Left renal cortex interstitium (tissue), 4 donors: ENCODE data around the gene PGGHG. TPM values are rescaled to one million over a fixed set of nuclear protein-coding genes. Genes with fewer than 3 reads are reported as not detected.
"Not testable (repeated sequence)": the region's sequence is repeated elsewhere in the genome, so short reads cannot be mapped to it uniquely, and the experiment has no call there.

Experiments
- DNase-seq, 4 donors: peaks; one replicate each; pipeline ENCODE4 v3.0.0-alpha.2; 2013; ENCODE audit warnings: low read depth in 4 of 4, low spot score in 2 of 4, missing footprints in 1 of 4
- polyA plus RNA-seq, 4 donors: library from polyadenylated mRNA; unstranded; fragments of 120-200 nt; gene quantifications; one replicate each; pipeline ENCODE4 v1.2.1, GENCODE V29; 2013; ENCODE audit not compliant: insufficient read length in 4 of 4

Gene PGGHG
- polyA plus RNA-seq, 4 donors = 11.1 to 25.5 (median 23.5) TPM

DNA sequence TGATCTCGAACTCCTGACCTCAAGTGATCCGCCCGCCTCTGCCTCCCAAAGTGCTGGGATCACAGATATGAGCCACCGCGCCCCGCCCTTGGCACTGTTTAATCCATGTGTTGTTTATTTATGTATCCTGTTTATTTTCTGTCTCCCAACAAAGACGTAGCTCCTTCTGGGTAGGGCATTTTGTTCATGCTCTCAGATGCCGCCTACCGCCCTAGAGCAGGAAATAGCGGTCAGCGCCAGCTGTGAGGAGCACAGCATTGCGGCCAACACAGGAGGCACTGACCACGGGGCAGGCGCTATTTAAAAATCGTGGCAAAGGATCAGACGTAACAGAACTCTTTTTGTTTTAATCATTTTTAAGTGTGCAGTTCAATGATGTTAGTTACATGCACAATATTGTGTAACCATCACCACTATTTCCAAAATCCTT is 20.2 kb upstream of the PGGHG start:
- DNase-seq = not testable (repeated sequence)

DNA sequence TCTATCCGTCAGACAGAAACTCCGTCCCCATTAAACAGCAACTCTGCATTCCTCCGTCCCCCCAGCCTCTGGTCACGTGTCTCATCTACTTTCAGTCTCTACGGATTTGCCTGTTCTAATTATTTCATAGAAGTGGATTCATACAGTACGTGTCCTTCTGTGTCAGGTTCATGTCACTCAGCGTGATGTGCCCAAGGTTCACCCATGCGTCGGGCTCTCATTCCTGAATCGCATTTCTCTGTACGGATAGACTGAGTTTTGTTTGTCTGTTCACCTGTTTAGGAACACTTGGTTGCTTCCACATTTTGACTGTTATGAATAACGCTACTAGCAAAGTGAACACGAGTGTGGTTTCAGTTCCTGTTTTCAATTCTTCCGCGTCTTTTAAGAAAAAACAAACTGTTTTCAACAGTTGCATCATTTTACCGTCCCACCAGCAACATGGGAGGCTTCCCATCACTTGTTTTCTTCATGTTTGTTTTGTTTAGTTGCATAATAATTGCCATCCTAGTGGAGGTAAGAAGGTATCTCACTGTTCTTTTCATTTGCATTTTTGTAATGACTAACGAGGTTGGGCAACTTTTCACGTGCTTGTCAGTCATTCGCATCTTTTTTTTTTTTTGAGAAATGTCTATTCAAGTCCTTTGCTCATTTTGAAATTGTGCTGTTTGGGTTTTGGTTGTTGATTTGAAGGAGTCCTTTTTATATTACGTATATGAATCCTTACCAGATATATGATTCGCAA is 19.6 kb upstream of the PGGHG start:
- DNase-seq = no peak

DNA sequence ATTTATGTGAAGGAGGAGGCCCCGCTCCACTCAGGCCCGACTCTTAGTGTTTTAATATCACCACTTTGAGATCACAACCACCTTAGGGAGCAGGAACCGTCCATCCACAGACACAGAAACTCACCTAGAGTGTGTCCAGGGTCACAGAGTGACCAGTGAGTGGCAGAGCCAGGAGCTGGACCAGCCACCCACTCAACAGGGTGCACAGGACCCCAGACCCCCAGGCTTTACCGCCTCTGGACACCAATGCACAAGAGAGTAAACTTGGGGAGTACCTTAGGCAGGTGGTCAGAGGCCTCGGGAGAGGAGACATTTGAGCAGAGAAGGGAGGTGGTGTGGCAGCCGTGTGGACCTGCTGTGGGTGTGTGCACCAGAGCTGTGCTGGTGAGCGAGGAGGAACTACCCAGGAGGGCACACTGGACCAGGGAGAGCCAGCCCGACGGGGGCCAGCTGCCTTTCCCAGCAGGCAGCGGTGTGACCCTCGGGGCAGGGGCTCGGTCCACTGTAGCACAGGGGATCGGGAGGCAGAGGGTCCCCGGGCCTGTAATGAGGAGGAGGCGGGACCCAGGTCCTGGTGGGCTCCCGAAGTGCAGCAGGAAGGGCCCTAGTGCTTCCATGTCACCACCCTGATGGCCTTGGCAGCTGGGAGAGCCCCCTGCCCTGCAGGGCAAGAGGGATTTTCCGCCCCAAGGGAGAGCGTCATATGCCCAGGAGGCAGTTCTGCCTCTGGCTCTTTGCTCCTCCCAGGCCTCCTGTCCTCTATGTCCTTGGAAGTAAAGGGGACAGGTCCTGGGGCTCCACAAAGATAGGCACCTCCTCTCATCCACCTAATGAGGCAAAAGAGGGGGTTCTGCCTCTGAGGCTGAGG is 18.2 kb upstream of the PGGHG start:
- DNase-seq = no peak

DNA sequence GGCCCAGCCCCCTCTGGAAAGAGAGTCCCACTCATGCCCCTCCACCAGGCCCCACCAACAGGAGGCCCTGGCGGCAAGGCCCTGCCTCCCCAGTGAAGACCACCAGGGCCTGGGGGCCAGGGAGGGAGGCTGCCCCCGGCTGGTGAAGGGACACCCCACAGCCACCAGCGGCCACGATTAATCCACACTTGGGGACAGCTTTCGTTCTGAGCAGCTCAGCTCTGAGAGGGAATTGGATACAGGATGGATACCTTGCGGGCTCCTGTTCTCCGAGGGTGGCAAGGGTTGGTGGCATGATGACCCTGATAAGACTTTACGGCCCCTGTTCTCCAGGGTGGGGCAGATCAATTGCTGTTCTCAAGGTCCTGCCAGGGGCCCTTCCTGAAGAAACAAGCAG is 17.6 kb upstream of the PGGHG start:
- no peak for DNase-seq

GRCh38 chr11:272195-272930 is 16.6 kb upstream of the PGGHG start:
- DNase-seq = no peak

DNA sequence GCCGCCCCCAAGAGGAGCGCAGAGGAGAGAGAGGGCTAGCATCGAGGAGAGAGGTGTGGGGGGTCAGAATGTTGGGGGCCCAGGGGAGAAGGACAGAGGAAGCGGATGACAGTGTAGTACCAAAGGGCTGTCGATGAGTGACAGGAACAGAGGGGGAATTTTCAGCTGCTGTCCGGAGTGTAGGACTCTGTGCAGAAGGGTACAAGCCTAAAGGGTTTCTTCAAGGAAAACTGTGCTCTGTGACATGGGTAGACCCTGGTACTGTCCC is 16.1 kb upstream of the PGGHG start:
- DNase-seq = no peak

DNA sequence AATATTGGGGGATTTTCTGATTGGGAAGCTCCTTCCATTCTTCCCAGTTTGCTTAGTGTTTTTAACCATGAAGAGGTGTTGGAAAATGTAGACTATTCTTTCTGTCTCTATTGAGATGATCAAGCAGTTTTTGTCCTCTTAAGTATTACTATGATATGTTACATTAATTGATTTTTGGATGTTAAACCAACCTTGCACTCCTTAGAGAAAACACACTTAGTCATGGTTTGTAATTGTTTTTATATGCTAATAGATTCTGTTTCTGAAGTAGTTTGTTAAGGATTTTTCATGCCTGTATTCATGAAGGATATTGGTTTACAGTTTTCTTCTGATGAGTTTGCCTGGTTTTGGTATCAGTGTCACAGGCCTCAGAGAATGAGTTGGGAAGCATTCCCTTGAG is 12.7 kb upstream of the PGGHG start:
- DNase-seq = no peak

DNA sequence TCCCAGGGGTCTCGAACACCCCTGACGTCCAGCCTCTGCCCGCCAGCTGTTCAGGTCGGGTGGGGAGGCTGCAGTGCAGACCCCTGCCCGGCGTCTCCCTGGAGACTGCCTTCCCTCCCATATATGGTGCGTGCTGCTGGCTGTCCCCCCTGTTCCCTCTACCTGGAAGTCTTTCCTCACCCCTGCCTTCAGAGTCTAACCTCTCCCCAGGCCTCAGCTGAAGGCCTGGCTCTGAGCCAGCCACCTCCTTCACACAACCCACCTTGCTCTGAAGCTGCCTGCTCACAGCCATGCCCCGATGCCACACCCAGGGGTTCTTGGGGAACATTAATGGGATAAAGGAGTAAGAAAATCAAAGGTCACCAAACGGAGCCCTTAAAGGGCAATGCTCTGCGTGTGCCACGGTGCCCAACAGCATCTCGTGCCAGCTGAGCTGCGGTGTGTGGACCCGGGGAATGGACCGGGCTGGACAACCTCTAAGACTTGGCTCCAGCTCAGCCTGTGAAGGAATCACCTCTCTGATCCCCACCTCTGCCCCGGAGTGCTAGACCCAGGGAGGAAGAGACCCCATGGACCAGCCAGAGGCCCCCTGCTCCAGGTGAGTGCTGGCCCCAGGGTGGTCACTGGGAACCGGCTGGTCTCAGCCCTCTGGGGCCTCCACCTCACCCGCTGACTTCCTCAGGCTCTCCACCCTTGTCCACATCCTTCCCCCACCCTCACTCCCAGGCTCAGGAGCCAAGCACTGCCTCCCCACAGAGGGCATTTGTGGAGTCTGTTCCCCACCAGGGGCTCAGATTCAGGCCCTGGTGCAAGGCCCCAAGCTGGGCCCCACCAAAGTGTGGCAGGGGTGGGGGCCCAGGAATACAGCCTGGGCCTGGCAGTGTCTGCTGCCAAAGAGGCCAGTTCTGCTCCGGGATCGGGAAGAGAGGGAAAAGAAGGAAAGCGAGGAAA is 10.7 kb upstream of the PGGHG start, which contains the start of gene NLRP6:
TSS of gene NLRP6 (plus strand) at position 407 of the 951 bp plus-strand sequence. CDS start at position 570, 163 bp downstream.
- DNase-seq = no peak

- no peak for DNase-seq
Observed at GRCh38 chr11:279040-279965, 9.6 kb upstream of the PGGHG start.

- DNase-seq = no peak
Observed at GRCh38 chr11:279966-280705, 8.8 kb upstream of the PGGHG start.

DNA sequence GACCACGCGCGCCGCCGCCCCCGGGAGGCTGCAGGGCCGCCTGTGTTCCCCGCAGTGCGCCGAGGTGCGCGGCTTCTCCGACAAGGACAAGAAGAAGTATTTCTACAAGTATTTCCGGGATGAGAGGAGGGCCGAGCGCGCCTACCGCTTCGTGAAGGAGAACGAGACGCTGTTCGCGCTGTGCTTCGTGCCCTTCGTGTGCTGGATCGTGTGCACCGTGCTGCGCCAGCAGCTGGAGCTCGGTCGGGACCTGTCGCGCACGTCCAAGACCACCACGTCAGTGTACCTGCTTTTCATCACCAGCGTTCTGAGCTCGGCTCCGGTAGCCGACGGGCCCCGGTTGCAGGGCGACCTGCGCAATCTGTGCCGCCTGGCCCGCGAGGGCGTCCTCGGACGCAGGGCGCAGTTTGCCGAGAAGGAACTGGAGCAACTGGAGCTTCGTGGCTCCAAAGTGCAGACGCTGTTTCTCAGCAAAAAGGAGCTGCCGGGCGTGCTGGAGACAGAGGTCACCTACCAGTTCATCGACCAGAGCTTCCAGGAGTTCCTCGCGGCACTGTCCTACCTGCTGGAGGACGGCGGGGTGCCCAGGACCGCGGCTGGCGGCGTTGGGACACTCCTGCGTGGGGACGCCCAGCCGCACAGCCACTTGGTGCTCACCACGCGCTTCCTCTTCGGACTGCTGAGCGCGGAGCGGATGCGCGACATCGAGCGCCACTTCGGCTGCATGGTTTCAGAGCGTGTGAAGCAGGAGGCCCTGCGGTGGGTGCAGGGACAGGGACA is 8.0 kb upstream of the PGGHG start:
- DNase-seq = no peak

DNA sequence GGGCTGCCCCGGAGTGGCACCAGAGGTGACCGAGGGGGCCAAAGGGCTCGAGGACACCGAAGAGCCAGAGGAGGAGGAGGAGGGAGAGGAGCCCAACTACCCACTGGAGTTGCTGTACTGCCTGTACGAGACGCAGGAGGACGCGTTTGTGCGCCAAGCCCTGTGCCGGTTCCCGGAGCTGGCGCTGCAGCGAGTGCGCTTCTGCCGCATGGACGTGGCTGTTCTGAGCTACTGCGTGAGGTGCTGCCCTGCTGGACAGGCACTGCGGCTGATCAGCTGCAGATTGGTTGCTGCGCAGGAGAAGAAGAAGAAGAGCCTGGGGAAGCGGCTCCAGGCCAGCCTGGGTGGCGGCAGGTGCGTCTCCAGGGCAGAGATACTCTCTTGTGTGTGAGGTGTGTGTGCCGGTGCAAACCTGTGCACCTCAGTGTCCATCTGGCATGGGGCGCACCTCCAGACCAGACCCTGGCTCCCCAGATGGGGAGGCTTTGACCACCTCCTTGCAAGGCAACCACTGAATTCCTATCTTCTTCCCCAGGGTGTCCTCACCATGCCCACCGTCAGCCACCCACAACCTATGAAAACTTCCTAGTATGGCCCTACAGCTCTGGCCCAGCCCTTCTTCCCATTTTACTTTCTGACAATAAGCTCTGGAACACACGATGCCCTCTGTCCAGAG is 7.3 kb upstream of the PGGHG start:
- DNase-seq = no peak

DNA sequence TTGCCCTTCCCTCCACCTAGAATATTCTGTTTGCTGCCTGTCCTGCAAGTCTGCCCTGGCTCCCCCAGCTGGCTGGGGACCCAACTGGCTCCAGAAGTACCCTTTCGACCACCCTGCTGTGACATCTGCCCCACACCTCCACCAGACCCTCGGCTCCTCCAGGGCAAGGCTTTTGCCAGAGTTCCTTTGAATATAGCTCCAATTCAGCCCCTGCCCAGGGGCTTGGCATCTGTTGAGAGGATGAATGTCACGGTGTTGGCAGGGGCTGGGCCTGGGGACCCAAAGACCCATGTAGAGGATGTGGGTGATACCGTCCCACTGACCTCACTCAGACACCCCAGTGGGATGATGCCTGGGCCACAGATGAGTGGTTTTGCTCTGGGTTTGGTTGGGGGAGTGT is 6.8 kb upstream of the PGGHG start:
- no peak for DNase-seq

- DNase-seq = no peak
Observed at GRCh38 chr11:282630-283360, 6.1 kb upstream of the PGGHG start.

DNA sequence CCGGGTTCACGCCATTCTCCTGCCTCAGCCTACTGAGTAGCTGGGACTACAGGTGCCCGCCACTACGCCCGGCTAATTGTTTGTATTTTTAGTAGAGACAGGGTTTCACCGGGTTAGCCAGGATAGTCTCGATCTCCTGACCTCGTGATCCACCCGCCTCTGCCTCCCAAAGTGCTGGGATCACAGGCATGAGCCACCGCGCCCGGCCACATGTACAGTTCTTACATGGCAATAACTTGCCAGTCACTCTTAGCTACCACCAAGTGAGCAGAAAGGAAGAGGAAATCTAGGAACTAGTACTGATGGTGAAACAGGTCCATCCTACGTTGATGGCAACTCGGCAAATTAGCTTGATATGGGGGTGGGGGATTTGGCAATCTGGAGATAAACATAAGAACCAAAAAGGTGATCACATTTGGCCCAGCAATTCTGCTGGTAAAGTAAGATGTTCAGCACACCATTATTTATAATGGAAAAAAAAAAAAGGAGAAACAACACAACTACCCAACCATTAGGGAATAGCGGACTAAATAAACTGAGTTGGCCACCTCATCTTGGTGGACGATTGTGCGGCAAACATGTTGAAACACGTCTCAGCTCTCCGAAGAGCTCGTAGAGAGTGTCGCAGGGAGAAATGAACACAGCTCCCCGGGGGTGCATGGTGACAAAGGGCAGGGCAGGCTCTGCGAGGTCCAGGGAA is 5.4 kb upstream of the PGGHG start:
- no peak for DNase-seq
